GM12873 (cell line): ENCODE data around the gene HMGCL.

Experiments
- TF ChIP-seq, protein P1 (sequence below): IDR thresholded peaks from 2 replicates; pipeline ENCODE4 v1.5.1; 2012; ENCODE audit warnings: low read depth, mild to moderate bottlenecking, moderate library complexity, low read length, control low read depth; ENCODE audit not compliant: insufficient read depth; ENCODE audit errors: missing control alignments

The HMGCL gene

DNA sequence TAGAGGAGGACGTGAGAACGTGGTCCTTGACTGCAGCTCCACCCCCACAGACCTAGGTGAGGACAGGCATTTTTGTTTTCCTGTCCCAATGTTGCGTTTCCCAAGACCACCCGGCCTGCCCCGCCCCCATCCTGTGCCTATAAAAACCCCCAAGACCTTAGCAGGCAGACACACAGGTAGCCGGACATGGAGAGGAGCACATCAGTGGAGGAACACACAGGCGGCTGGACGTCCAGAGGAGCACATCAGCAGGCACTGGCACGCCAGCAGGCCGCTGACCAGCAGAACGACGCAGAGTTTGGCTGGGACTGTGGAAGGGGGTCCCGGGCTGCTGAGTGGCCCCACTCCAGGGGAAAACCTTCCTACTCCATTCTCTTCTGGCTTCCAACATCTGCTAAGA lies 12.7 kb upstream of the HMGCL start:
- TF ChIP-seq, protein P1, sequence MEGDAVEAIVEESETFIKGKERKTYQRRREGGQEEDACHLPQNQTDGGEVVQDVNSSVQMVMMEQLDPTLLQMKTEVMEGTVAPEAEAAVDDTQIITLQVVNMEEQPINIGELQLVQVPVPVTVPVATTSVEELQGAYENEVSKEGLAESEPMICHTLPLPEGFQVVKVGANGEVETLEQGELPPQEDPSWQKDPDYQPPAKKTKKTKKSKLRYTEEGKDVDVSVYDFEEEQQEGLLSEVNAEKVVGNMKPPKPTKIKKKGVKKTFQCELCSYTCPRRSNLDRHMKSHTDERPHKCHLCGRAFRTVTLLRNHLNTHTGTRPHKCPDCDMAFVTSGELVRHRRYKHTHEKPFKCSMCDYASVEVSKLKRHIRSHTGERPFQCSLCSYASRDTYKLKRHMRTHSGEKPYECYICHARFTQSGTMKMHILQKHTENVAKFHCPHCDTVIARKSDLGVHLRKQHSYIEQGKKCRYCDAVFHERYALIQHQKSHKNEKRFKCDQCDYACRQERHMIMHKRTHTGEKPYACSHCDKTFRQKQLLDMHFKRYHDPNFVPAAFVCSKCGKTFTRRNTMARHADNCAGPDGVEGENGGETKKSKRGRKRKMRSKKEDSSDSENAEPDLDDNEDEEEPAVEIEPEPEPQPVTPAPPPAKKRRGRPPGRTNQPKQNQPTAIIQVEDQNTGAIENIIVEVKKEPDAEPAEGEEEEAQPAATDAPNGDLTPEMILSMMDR = no peak

- TF ChIP-seq, protein P1 = no peak
Measured at GRCh38 chr1:23836037-23836436, 10.8 kb upstream of the HMGCL start.

GRCh38 chr1:23827717-23828116 lies 2.5 kb upstream of the HMGCL start:
- TF ChIP-seq, protein P1 = no peak

GRCh38 chr1:23825762-23826522 lies 713 bp upstream of the HMGCL start:
- TF ChIP-seq, protein P1 = no peak

DNA sequence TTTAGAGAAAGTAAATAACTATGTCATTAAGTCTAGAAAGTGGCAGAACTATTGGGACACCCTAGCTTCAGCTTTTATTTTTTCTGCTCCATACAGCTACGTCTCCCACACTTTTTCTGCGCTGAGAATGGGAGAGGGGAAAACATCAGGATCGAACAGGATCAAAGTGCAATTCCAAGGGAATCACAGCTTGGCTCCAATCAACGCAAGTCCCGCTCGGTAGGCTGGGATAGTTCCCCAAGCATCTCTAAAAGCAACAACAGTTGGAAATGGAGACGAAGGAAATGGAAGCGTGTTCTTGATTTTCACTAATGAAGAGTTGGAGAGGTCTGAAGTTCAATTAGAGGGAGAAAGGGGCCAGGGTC lies 536 bp downstream of the HMGCL start:
- TF ChIP-seq, protein P1 = no peak

- TF ChIP-seq, protein P1 = no peak
Measured at GRCh38 chr1:23823767-23824166, 1.5 kb downstream of the HMGCL start.

DNA sequence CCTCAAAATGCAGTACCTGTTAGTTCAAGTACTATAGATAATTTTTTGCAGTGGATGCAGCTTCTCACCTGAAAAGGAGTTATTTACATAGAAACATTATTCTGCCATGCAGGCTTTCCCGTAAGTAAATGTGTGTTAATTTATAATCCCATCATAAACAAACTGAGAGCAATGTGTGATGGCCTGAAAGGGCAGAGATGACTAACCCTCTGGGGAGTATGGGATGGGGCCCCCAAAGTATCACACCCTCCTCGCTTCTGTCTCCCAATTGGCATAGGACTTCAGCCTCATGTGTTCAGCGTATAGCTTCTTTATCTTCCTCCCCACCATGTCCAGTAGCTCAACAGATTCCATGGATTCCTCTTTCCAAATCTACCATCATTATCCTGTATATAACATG lies 7.6 kb downstream of the HMGCL start:
- TF ChIP-seq, protein P1 = no peak

DNA sequence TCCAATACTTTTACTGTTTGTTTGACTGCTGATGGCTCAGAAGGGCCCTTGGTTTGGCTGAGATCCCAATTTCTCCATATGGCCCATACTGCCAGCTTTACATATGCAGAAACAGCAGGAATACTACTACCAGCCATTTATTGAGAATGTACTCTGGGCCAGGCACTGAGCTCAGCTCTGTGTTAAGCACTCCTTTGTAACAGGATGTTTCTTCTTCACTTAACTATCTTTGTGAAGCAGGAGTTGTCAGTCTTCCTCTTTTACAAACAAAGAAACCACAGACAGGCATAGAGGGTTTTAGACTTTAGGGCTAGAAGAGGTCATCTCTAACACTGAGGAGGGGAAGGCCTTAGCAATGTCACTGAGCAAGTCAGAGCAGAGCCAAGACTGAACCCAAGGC lies 8.3 kb downstream of the HMGCL start:
- TF ChIP-seq, protein P1 = no peak
